Bronchial epithelial cell (primary cell): ENCODE measurements around the gene ISLR. TPM values are rescaled to one million over a fixed set of nuclear protein-coding genes. Genes with fewer than 3 reads are reported as not detected.

Experiments
- DNase-seq: peaks from one replicate; pipeline ENCODE4 v3.0.0-alpha.2; 2010; ENCODE audit warnings: low read depth
- FAIRE-seq: peaks from 2 replicates; lab custom pipeline; 2011; peaks lifted over from hg19 to GRCh38; lab: Jason Lieb, UNC
- H3K27me3 ChIP-seq: 2 replicates; pipeline ENCODE4 v1.5.1; 2011; ENCODE audit warnings: low read length; ENCODE audit not compliant: control insufficient read depth, insufficient read depth
- H3K36me3 ChIP-seq: 2 replicates; pipeline ENCODE4 v1.5.1; 2011; ENCODE audit warnings: low read length; ENCODE audit not compliant: control insufficient read depth, insufficient read depth
- H3K4me3 ChIP-seq: 2 replicates; pipeline ENCODE4 v1.5.1; 2011; ENCODE audit warnings: mild to moderate bottlenecking, low read depth, low read length, control low read depth
- total RNA-seq: library from RNA; depleted of rRNA; stranded (reverse); fragments of >200 nt; gene quantifications from 2 replicates; pipeline ENCODE4 v1.2.1, GENCODE V29; 2014
- TF ChIP-seq, protein P1 (sequence below): IDR thresholded peaks from 2 replicates; pipeline ENCODE4 v1.5.1; 2011; ENCODE audit warnings: mild to moderate bottlenecking, moderate library complexity, low read length, control low read depth, inconsistent platforms; ENCODE audit not compliant: insufficient read depth, severe bottlenecking

ISLR gene
- total RNA-seq, 1 donor from 2014 or later: 0.53 TPM

GRCh38 chr15:74178326-74179100 is 5.0 kb downstream of the ISLR start:
- FAIRE-seq (no peak), DNase-seq (no peak)
- TF ChIP-seq, protein P1, sequence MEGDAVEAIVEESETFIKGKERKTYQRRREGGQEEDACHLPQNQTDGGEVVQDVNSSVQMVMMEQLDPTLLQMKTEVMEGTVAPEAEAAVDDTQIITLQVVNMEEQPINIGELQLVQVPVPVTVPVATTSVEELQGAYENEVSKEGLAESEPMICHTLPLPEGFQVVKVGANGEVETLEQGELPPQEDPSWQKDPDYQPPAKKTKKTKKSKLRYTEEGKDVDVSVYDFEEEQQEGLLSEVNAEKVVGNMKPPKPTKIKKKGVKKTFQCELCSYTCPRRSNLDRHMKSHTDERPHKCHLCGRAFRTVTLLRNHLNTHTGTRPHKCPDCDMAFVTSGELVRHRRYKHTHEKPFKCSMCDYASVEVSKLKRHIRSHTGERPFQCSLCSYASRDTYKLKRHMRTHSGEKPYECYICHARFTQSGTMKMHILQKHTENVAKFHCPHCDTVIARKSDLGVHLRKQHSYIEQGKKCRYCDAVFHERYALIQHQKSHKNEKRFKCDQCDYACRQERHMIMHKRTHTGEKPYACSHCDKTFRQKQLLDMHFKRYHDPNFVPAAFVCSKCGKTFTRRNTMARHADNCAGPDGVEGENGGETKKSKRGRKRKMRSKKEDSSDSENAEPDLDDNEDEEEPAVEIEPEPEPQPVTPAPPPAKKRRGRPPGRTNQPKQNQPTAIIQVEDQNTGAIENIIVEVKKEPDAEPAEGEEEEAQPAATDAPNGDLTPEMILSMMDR: no peak

DNA sequence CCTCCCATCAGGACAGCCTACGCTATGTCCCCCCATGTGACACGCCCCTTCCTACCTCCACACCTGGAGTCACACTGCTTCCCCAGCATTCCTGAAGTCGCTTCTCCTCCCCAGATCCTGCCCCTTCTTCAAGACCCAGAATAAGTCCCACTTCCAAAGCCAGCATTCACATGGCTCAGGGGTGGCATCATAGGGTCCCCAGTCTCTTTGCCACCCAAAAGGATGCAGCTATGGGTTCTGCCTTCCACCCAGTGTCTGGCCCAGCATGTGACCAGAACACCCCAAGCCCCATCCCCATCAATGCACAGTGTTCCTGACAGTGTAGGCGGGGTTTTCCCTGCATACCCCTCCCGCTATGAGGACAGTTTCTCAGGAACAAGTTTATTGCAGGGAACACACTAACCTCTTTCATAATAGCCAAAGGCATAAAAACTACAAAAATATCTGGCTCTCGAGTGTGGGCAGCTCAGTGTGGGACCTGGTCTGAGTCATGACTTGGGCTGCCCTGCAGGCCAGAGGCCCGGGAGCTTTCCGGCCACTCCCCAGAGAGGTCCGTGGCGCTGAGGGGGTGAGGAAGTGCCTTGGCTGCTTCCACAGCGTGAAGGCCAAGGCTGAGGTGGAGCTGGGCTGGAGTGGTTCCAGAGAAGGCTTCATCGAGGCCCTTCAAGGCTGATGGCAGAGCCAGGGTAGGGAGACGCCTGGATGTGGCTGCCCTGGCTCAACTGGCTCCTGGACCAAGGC is 5.8 kb downstream of the ISLR start:
- no peak overlapping the region for H3K4me3 ChIP-seq
- TF ChIP-seq, protein P1: no peak
- no peaks in the 10 kb centered on the region for H3K36me3 ChIP-seq
- H3K27me3 ChIP-seq: peaks cover 9% of the 10 kb centered on the region
- DNase-seq: peak; percentile 17
- FAIRE-seq: no peak

More at GRCh38 chr15:74178326-74179100, 5.0 kb downstream of the ISLR start:
- H3K36me3 ChIP-seq: no peaks in the 10 kb centered on the region
- no peak overlapping the region for H3K4me3 ChIP-seq
- H3K27me3 ChIP-seq: peaks cover 12% of the 10 kb centered on the region

DNA sequence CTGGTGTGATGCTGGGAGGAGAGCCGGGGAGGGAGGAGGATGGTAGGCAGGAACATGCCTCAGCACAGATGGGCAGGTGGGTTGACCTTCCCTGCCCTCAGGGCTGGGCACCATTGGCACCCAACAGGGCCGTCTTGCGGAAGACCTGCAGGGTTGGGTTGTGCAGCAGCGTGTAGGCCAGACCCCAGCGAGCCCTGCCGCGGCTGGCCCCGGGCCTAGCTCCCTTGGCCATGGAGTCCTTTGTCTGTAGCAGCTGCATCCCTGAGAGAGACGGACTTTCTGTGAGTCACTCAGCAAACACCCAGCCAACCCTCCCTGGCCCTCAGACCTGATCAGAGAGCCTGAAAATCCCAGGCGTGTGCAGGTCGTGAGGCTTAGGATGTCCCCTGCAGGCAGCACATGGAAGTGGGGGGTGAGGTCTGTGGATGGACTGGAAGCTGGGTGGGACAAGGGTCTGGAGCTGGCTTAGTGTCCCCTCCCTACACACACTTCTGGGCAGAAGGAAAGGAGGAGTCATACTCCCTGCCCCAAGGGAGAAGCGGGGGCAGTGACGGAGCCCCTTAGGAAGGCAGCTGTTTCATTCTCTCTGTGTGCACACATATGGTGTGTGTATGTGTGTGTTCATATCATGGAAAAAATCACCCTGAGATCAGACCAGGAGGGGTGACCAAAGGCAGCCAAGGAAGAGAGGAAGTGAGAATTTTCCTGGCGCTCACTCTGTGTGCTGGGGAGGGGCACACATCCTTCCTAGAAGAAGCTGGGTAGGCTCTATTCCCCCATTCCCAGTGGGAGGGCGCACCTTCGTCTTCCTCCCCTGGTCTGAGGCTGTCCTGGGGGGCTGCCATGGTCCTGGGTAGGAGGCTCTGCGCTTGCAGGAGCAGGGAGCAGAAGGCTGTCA is 6.7 kb downstream of the ISLR start:
- Histone ChIP-seq H3K27me3 (peaks cover under 1% of the 10 kb centered on the region), H3K4me3 (no peak overlapping the region), H3K36me3 (no peaks in the 10 kb centered on the region)
- FAIRE-seq (no peak), DNase-seq (no peak)
- TF ChIP-seq, protein P1: no peak

- Histone ChIP-seq H3K36me3 (no peaks in the 10 kb centered on the region), H3K27me3 (no peaks in the 10 kb centered on the region), H3K4me3 (no peak overlapping the region)
- FAIRE-seq (peak; percentile 97), DNase-seq (no peak)
- TF ChIP-seq, protein P1: no peak
Measured at GRCh38 chr15:74180881-74181602, 7.5 kb downstream of the ISLR start.

- DNase-seq (no peak), FAIRE-seq (no peak)
- H3K27me3 ChIP-seq: no peaks in the 10 kb centered on the region
Measured at GRCh38 chr15:74182131-74182530, 8.6 kb downstream of the ISLR start.

More at GRCh38 chr15:74182131-74182530, 8.6 kb downstream of the ISLR start:
- TF ChIP-seq, protein P1: no peak
- H3K4me3 ChIP-seq: no peak overlapping the region
- H3K36me3 ChIP-seq: no peaks in the 10 kb centered on the region
